ENCODE results near the gene KAZN.

KAZN gene

GRCh38 chr1:14590411-14591180, 7.9 kb upstream of the KAZN start:
- DNase-seq (ENCODE audit: low read depth), result no peak

DNA sequence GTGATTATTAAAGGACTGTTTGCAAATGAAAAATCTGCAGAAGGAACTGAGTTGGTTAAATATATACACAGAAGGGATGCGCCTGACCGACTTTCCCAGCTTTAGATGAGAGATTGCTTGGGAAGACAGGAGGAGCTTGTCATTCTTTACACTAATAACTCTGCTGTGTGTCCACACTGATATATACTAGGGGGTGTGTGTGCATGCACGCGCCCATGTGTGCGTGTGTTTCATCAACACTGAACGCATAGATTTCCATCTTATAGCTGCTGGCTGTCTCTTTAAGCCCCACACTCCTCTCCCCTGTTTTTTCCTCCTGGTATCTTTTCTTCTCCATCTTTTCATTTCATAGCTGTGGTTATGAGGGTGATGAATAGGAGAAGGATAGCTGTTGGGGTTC, 6.9 kb upstream of the KAZN start:
- DNase-seq (ENCODE audit: low read depth), result no peak

DNA sequence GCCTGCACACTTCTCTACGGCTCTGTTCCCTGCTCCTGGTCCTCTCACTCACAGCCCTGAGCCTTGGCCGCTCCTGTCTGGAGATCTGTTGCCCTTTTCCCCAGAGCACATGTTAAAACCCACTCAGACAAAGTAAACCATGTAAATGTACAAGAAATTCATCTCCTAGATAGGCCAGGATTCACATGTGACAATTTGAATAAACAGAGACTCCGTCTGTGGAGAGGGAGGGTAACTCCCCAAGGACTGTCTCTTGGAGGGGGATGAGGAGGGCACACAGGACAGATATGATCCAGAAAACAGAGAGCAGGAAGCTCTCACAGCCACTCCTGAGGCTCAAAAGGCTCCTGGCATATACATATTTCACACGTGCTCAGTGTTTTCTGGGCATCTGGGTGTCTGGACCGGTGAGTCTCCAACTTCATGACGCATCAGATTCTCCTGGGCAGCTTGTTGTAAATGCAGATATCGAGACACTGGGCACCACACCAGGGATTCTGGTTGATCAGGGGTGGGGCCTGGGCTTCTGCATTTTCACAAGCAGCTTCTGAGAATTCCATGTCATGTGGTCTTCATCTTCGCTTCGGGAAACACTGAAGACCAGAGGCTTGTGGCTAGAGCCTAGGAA, 6.4 kb upstream of the KAZN start:
- DNase-seq (ENCODE audit: low read depth), result no peak

GRCh38 chr1:14593302-14593701, 5.2 kb upstream of the KAZN start:
- no peak for DNase-seq (ENCODE audit: low read depth)

DNA sequence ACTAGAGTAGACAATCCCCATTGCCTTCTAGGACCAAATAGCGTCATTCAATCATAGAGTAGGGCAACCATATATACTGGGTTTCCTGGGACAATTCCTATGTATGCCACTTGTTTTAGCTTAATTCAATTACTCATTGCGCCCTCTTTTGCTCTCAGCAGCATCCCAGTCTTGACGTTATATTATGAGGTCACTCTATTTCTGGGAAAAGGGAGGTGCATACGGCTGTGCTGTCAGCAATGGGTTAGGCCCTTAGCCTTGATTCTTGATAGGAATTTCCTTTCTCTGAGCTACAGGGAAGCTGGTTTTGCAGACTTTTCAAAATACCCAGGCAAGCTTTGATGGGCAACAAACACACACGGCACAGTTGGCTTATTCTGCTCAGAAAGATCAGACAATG, 4.4 kb upstream of the KAZN start:
- DNase-seq (ENCODE audit: low read depth), result no peak

DNA sequence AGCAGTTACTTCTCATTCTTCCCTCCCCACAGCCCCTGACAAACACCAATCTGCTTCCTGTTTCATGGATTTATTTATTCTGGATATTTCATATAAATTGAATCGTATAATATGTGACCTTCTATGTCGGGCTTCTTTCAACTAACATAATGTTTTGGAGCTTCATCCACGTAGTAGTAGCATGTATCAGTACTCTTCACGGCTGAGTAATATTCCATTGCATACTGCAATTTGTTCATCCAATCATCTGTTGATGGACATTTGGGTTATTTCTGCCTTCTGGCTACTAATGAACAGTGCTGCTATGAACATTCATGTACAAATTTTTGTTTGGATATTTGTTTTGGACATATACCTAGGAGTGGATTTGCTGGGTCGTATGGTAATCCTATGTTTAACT, 1.9 kb upstream of the KAZN start:
- no peak for DNase-seq (ENCODE audit: low read depth)

GRCh38 chr1:14597343-14598006, 1.0 kb upstream of the KAZN start:
- no peak for DNase-seq (ENCODE audit: low read depth)

DNA sequence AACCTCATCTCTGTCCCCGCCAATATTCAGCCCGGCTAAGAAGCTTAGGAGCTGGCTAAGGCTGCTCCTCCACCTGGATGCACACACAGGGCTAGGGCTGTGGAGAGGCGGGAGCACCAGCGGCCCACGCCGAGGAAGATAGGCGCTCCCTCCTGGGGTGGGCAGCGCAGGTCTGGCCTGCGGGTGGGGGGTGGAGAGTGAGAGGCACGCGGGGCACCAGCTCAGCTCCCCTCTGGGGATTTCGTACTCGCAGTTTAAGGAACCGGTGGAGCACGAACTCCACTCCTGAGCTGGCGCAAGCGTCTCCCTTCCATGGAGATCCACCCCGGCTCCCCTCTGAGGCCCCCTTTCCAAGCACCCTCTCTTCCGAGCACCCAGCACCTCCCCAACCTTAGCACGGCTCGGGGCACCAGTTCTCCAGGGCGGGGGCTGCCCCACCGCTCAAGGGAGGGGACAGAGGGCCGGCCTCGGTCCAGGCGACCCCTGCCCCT, 433 bp upstream of the KAZN start:
- no peak for DNase-seq (ENCODE audit: low read depth)

DNA sequence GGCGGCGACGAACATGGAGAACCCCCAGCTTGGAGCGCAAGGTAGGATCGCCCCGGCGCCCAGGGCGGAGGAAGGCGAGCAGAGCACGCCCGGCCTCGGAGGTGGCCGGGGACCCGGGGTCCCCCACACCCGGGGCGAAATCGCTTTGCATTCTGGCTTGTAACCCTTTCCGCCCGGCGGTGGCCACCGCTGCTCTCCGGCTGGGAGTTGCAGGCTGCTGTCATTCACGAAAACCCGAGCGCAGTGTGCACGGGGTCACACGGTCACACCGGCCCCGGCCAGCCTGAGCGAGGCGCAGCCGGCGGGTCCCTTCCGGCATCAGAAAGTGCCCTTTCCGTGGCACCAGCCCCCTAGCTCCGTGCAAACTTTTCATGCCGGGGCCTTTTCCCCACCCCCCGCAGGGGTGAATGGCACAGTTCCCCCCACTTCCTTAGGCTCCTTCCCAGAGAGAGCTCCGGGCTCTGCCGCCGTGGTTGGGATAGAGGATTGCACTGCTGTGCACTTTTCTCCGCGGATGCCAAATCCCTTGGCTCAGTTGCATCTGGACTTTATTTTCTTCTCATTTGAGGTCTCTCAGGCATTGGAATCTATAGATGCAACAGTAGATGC, 802 bp downstream of the KAZN start:
- no peak for DNase-seq (ENCODE audit: low read depth)

DNA sequence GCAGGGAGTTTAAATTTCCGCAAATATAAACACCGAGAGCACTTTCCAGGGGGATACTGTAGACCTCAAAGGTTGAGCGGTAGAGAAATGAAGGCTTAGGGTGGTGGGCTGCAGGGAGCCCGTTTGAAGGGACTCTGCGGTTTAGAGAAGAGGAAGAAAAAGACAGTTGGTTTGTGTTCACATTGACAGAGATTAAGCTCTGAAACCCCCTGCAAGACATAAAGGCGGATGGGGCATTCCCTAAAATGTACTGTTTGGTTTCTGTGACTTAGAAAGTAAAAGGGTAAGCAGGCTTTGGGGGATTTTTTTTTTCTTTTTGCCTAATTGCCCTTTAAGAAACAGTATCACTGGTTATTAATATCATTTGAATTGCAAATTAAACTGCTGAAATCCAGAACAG, 1.3 kb downstream of the KAZN start:
- no peak for DNase-seq (ENCODE audit: low read depth)

- DNase-seq (ENCODE audit: low read depth), result no peak
Observed at GRCh38 chr1:14600405-14601112, 2.1 kb downstream of the KAZN start.

- no peak for DNase-seq (ENCODE audit: low read depth)
Observed at GRCh38 chr1:14602136-14602535, 3.7 kb downstream of the KAZN start.

DNA sequence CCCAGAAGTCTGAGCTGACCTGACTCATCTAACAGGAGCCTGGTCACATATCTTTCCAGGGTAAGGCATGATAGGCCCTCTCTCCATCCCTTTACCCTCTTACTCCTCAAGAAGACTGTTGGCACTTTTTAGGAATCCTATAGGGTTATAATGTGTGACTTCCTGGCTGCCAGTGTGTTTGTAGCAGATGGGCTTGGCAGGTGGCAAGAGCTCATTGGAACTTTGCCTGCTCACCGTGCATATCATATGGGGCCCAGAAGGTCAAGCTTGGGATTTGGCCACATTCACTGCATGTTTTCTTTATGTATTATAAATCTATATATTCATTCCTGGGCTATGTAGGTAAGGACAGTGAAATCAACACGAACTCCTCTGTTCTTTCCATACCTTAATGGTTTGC, 5.2 kb downstream of the KAZN start:
- DNase-seq (ENCODE audit: low read depth), result no peak

GRCh38 chr1:14604414-14604813, 5.9 kb downstream of the KAZN start:
- DNase-seq (ENCODE audit: low read depth), result no peak

DNA sequence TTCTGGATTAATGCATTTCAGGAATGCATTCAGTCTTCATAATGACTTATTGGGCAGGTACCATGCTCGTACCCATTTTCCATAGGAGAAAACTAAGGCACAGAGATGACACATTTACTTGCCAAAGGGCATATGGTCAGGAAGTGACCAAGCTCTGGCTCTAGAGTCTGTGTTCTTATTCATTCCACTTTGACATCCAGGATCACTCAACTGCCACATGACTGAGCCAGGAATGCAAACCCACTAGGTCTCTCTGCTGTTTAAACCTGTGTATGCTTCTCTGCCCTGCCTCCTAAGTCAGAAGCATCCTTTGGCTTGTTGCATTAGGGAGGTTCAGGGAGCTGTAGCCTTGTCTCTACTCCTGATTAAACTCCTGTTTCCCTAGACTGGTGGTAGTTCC, 7.5 kb downstream of the KAZN start:
- no peak for DNase-seq (ENCODE audit: low read depth)

GRCh38 chr1:14606632-14607031, 8.1 kb downstream of the KAZN start:
- DNase-seq (ENCODE audit: low read depth), result no peak

GRCh38 chr1:14607295-14607694, 8.8 kb downstream of the KAZN start:
- DNase-seq (ENCODE audit: low read depth), result no peak

DNA sequence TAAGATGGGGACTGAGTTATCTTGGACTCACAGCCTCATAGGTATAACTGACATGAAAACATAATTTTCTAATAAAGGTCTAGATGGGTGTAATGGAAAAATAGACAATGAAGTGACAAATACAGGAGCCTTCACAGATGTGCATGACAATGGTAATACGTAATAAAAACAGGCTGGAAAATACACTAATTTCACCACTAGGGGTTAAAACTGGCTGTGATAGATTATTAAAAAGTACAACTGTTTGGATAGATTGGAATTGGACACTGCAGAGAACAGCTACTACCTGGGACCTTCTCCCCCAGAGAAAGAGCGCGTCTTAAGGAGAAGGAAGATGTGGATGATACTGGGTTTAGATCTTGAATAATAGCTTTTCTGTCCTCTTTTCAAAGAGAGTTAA, 9.8 kb downstream of the KAZN start:
- no peak for DNase-seq (ENCODE audit: low read depth)

GRCh38 chr1:14610761-14611160, 12.3 kb downstream of the KAZN start:
- no peak for DNase-seq (ENCODE audit: low read depth)

GRCh38 chr1:14611792-14612191, 13.3 kb downstream of the KAZN start:
- no peak for DNase-seq (ENCODE audit: low read depth)

- DNase-seq (ENCODE audit: low read depth), result no peak
Observed at GRCh38 chr1:14612256-14612655, 13.8 kb downstream of the KAZN start.

GRCh38 chr1:14613926-14614325, 15.4 kb downstream of the KAZN start:
- no peak for DNase-seq (ENCODE audit: low read depth)
